ENCODE measurements around the gene PNPLA6. TPM values are rescaled to one million over a fixed set of nuclear protein-coding genes. Genes with fewer than 3 reads are reported as not detected.

PNPLA6 gene
- total RNA-seq, 1 donor from 2014 or later = 49.0 TPM

GRCh38 chr19:7602935-7603497, 67.5 kb downstream of the PNPLA6 start:
- DNase-seq = no peak

GRCh38 chr19:7603919-7604318, 68.4 kb downstream of the PNPLA6 start:
- DNase-seq = no peak

- DNase-seq = no peak
These were observed 70.1 kb downstream of the PNPLA6 start for GRCh38 chr19:7605490-7606222.

- DNase-seq = no peak
These were observed 70.8 kb downstream of the PNPLA6 start for GRCh38 chr19:7606289-7606688.

GRCh38 chr19:7607212-7607873, 71.8 kb downstream of the PNPLA6 start:
- DNase-seq = no peak

- DNase-seq = no peak
These were observed 72.5 kb downstream of the PNPLA6 start for GRCh38 chr19:7607874-7608560.

- no peak for DNase-seq
These were observed 75.1 kb downstream of the PNPLA6 start for GRCh38 chr19:7610491-7611240.

Small RNAs within 50 kb of the gene (small RNA-seq; reads per million reads assigned to genes)
- not detected for gene AC008878.2

Other genes starting within 250 kb of the PNPLA6 start
- gene INSR, start 241.3 kb upstream of the PNPLA6 start, total RNA-seq = 84.7 TPM
- gene ARHGEF18, start 186.8 kb upstream of the PNPLA6 start, total RNA-seq = 28.7 TPM
- gene PEX11G, start 46.7 kb upstream of the PNPLA6 start, total RNA-seq = 0.94 TPM
- 9.0 TPM for gene ZNF358, start 19.6 kb upstream of the PNPLA6 start, total RNA-seq
- gene MCOLN1, start 13.1 kb upstream of the PNPLA6 start, total RNA-seq = 9.8 TPM
- gene CAMSAP3, start 60.1 kb downstream of the PNPLA6 start, total RNA-seq = 17.0 TPM
- gene XAB2, start 93.8 kb downstream of the PNPLA6 start, total RNA-seq = 18.4 TPM
- 14.7 TPM for gene PET100, start 94.1 kb downstream of the PNPLA6 start, total RNA-seq
- not detected for gene PCP2, start 98.0 kb downstream of the PNPLA6 start, total RNA-seq
- gene STXBP2, start 101.4 kb downstream of the PNPLA6 start, total RNA-seq = 3.0 TPM
- gene RETN, start 133.3 kb downstream of the PNPLA6 start, total RNA-seq = 0.94 TPM
- gene MCEMP1, start 141.4 kb downstream of the PNPLA6 start, total RNA-seq = 0.78 TPM
- 16.7 TPM for gene TRAPPC5, start 145.1 kb downstream of the PNPLA6 start, total RNA-seq
- not detected for gene FCER2, start 166.4 kb downstream of the PNPLA6 start, total RNA-seq
- 0.31 TPM for gene CLEC4G, start 196.4 kb downstream of the PNPLA6 start, total RNA-seq
- 0.47 TPM for gene CD209, start 211.8 kb downstream of the PNPLA6 start, total RNA-seq
- not detected for gene CLEC4M, start 227.5 kb downstream of the PNPLA6 start, total RNA-seq